DMS114 treated with DMSO at 0.1 percent for 48 hours (cell line): ENCODE measurements around the gene MRPL19.
A peak's percentile ranks its signal among the peaks of the same experiment; 100 is the strongest.

Source experiments
- DNase-seq: peaks from one replicate; lab custom pipeline; 2025; ENCODE audit not compliant: unreplicated experiment; lab: John Stamatoyannopoulos, UW

The MRPL19 gene

GRCh38 chr2:75614162-75614651 lies 32.4 kb upstream of the MRPL19 start:
- DNase-seq = no peak

- DNase-seq = no peak
Measured at GRCh38 chr2:75616406-75616805, 30.2 kb upstream of the MRPL19 start.

GRCh38 chr2:75616933-75617332 lies 29.6 kb upstream of the MRPL19 start:
- no peak for DNase-seq

GRCh38 chr2:75619956-75620740 lies 26.4 kb upstream of the MRPL19 start:
- DNase-seq = no peak

- no peak for DNase-seq
Measured at GRCh38 chr2:75621228-75621627, 25.4 kb upstream of the MRPL19 start.

- DNase-seq = no peak
Measured at GRCh38 chr2:75622500-75622899, 24.1 kb upstream of the MRPL19 start.

- no peak for DNase-seq
Measured at GRCh38 chr2:75622929-75623328, 23.7 kb upstream of the MRPL19 start.

- DNase-seq = peak; percentile 71
Measured at GRCh38 chr2:75627902-75628504, 18.6 kb upstream of the MRPL19 start.

- DNase-seq = no peak
Measured at GRCh38 chr2:75632091-75632701, 14.4 kb upstream of the MRPL19 start.

GRCh38 chr2:75632813-75633212 lies 13.8 kb upstream of the MRPL19 start:
- DNase-seq = no peak

GRCh38 chr2:75633620-75634019 lies 13.0 kb upstream of the MRPL19 start:
- DNase-seq = no peak

- DNase-seq = no peak
Measured at GRCh38 chr2:75634945-75635344, 11.6 kb upstream of the MRPL19 start.

GRCh38 chr2:75637568-75637967 lies 9.0 kb upstream of the MRPL19 start:
- no peak for DNase-seq

GRCh38 chr2:75640621-75641121 lies 5.9 kb upstream of the MRPL19 start:
- DNase-seq = peak; percentile 43

GRCh38 chr2:75641587-75641986 lies 5.0 kb upstream of the MRPL19 start:
- no peak for DNase-seq

GRCh38 chr2:75643980-75644379 lies 2.6 kb upstream of the MRPL19 start:
- DNase-seq = no peak

- DNase-seq = no peak
Measured at GRCh38 chr2:75645643-75646042, 940 bp upstream of the MRPL19 start.

- no peak for DNase-seq
Measured at GRCh38 chr2:75646090-75646582, 447 bp upstream of the MRPL19 start.

- DNase-seq = no peak
Measured at GRCh38 chr2:75647771-75648170, 1.2 kb downstream of the MRPL19 start.

- DNase-seq = no peak
Measured at GRCh38 chr2:75654012-75654411, 7.4 kb downstream of the MRPL19 start.

GRCh38 chr2:75655861-75656260 lies 9.3 kb downstream of the MRPL19 start:
- no peak for DNase-seq

- no peak for DNase-seq
Measured at GRCh38 chr2:75656563-75656962, 10.0 kb downstream of the MRPL19 start.
